Activated CD4-positive, alpha-beta T cell treated with anti-CD3 and anti-CD28 coated beads for 48 hours (primary cell): ENCODE measurements around the gene NR1H3.
"Not testable (repeated sequence)": the region's sequence is repeated elsewhere in the genome, so short reads cannot be mapped to it uniquely, and the experiment has no call there.

ENCODE experiments used
- DNase-seq: peaks from one replicate; pipeline ENCODE4 v3.0.0-alpha.2; 2020

NR1H3 gene

GRCh38 chr11:47308050-47308823 lies 50.4 kb downstream of the NR1H3 start:
- DNase-seq, result no peak

GRCh38 chr11:47314992-47315391 lies 57.2 kb downstream of the NR1H3 start:
- no peak for DNase-seq

- not testable (repeated sequence) for DNase-seq
Measured at GRCh38 chr11:47316501-47316900, 58.7 kb downstream of the NR1H3 start.

GRCh38 chr11:47317064-47317828 lies 59.5 kb downstream of the NR1H3 start:
- DNase-seq, result no peak

GRCh38 chr11:47318166-47318565 lies 60.4 kb downstream of the NR1H3 start:
- DNase-seq, result no peak
